ENCODE results near the gene LMO7.

Gene LMO7

GRCh38 chr13:75906315-75906714 lies 270.2 kb downstream of the LMO7 start:
- DNase-seq: no peak

GRCh38 chr13:75907044-75907443 lies 270.9 kb downstream of the LMO7 start:
- DNase-seq: no peak

- no peak for DNase-seq
Observed at GRCh38 chr13:75908141-75908540, 272.0 kb downstream of the LMO7 start.
